Loucy (cell line): ENCODE data around the gene ZNF536.

ENCODE experiments used
- EZH2phosphoT487 ChIP-seq: fragments of 200-600 bp; IDR thresholded peaks from 2 replicates; pipeline ENCODE4 v1.6.1; 2018; ENCODE audit warnings: antibody characterized with exemption, mild to moderate bottlenecking, moderate library complexity, borderline replicate concordance
- TF ChIP-seq, protein P1 (sequence below): fragments of 200-600 bp; sonication (generic); conservative IDR thresholded peaks from 2 replicates; pipeline ENCODE4 v1.5.1; 2014; ENCODE audit warnings: mild to moderate bottlenecking, antibody characterized with exemption, low read length

- TF ChIP-seq, protein P1, sequence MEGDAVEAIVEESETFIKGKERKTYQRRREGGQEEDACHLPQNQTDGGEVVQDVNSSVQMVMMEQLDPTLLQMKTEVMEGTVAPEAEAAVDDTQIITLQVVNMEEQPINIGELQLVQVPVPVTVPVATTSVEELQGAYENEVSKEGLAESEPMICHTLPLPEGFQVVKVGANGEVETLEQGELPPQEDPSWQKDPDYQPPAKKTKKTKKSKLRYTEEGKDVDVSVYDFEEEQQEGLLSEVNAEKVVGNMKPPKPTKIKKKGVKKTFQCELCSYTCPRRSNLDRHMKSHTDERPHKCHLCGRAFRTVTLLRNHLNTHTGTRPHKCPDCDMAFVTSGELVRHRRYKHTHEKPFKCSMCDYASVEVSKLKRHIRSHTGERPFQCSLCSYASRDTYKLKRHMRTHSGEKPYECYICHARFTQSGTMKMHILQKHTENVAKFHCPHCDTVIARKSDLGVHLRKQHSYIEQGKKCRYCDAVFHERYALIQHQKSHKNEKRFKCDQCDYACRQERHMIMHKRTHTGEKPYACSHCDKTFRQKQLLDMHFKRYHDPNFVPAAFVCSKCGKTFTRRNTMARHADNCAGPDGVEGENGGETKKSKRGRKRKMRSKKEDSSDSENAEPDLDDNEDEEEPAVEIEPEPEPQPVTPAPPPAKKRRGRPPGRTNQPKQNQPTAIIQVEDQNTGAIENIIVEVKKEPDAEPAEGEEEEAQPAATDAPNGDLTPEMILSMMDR, result no peak
- no peak for TF ChIP-seq EZH2phosphoT487
These were observed 191.5 kb downstream of the ZNF536 start for GRCh38 chr19:30563691-30564090.
